HL-60 (cell line): Measurements from ENCODE around the gene CNN3.

ENCODE experiments used
- DNase-seq, 2 experiments: peaks; one replicate each; pipeline ENCODE4 v3.0.0-alpha.2; 2010 to 2020; ENCODE audit warnings: low read depth in 1 of 2, low spot score in 1 of 2
- H3K27ac ChIP-seq: fragments of 250-450 bp; sonication (Bioruptor Pico); replicated peaks from 2 replicates; pipeline ENCODE4 v1.5.1; 2020; ENCODE audit warnings: mild to moderate bottlenecking, moderate library complexity
- H3K27me3 ChIP-seq: fragments of 250-450 bp; sonication (Bioruptor Pico); 2 replicates; pipeline ENCODE4 v1.5.1; 2021; ENCODE audit warnings: mild to moderate bottlenecking, moderate library complexity; ENCODE audit not compliant: insufficient read depth, poor library complexity, severe bottlenecking
- H3K4me3 ChIP-seq: replicated peaks from 2 replicates; pipeline ENCODE4 v1.5.1; 2011; ENCODE audit warnings: mild to moderate bottlenecking, control low read depth, low read length; ENCODE audit not compliant: insufficient read depth
- GABPA ChIP-seq: IDR thresholded peaks from 2 replicates; pipeline ENCODE4 v1.6.1; 2012; ENCODE audit warnings: low read depth
- POLR2AphosphoS5 ChIP-seq: IDR thresholded peaks from 2 replicates; pipeline ENCODE4 v1.6.1; 2012; ENCODE audit warnings: low read depth
- REST ChIP-seq: IDR thresholded peaks from 2 replicates; pipeline ENCODE4 v1.6.1; 2012; ENCODE audit warnings: low read depth; ENCODE audit not compliant: insufficient replicate concordance
- SPI1 ChIP-seq: IDR thresholded peaks from 2 replicates; pipeline ENCODE4 v1.6.1; 2012; ENCODE audit warnings: low read depth, mild to moderate bottlenecking, borderline replicate concordance
- TF ChIP-seq, protein P1 (sequence below): IDR thresholded peaks from one replicate; pipeline ENCODE4 v1.5.1; 2011; ENCODE audit warnings: low read length, control low read depth, inconsistent platforms; ENCODE audit not compliant: insufficient read depth

The CNN3 gene

DNA sequence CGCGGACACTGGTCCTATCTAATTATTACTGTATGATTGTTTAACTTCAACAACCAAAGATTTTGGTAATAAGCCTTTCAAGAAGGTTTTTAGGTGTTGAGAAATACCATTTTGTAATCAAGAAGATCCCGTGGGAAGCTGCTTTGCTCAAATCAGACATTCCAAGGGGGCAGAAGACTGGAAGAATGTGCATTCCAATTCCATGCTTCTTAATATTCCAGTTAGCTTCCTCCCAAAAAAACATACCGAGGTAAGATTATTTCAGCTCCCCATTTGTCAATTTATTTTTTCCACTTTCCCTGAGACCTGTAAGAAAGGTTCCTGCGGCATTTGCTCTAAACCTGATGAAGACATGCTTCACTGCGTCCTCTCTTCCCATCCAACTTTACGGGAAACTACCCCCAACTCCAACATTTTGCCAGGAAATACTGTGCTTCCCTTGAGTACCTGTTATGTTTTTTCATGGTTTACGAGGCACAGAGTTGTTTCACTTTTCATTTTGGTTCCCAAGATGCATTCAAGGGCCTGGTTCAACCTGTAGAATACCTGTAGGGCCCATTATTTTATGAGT, 4.1 kb downstream of the CNN3 start:
- DNase-seq: no peak
- TF ChIP-seq SPI1: no peak
- no peak for TF ChIP-seq GABPA
- TF ChIP-seq REST: no peak
- TF ChIP-seq POLR2AphosphoS5: no peak
- TF ChIP-seq, protein P1, sequence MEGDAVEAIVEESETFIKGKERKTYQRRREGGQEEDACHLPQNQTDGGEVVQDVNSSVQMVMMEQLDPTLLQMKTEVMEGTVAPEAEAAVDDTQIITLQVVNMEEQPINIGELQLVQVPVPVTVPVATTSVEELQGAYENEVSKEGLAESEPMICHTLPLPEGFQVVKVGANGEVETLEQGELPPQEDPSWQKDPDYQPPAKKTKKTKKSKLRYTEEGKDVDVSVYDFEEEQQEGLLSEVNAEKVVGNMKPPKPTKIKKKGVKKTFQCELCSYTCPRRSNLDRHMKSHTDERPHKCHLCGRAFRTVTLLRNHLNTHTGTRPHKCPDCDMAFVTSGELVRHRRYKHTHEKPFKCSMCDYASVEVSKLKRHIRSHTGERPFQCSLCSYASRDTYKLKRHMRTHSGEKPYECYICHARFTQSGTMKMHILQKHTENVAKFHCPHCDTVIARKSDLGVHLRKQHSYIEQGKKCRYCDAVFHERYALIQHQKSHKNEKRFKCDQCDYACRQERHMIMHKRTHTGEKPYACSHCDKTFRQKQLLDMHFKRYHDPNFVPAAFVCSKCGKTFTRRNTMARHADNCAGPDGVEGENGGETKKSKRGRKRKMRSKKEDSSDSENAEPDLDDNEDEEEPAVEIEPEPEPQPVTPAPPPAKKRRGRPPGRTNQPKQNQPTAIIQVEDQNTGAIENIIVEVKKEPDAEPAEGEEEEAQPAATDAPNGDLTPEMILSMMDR: no peak
- H3K4me3 ChIP-seq: no peak overlapping the region
- H3K27ac ChIP-seq: no peak overlapping the region
- H3K27me3 ChIP-seq: peaks cover 44% of the 10 kb centered on the region

DNA sequence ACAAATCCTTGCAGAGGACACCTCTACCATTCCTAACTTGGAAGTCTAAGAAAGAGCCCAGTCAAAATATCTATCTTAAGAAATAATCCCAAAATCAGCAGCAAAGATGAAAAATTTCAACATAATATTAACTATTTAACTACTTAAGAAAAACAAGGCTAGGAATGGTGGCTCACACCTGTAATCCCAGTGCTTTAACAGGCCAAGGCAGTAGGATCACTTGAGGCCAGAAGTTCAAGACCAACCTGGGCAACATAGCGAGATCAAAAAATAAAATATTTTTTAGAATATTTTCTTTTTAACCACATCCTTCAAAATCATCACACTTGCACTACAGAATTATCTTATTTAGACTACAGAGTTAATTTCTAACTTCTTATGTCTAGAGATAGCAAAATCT, 4.9 kb downstream of the CNN3 start:
- TF ChIP-seq, protein P1: no peak
- TF ChIP-seq REST (no peak), SPI1 (no peak), POLR2AphosphoS5 (no peak), GABPA (no peak)
- H3K4me3 ChIP-seq: no peak overlapping the region
- peaks cover 39% of the 10 kb centered on the region for H3K27me3 ChIP-seq
- H3K27ac ChIP-seq: no peak overlapping the region
- DNase-seq: no peak

DNA sequence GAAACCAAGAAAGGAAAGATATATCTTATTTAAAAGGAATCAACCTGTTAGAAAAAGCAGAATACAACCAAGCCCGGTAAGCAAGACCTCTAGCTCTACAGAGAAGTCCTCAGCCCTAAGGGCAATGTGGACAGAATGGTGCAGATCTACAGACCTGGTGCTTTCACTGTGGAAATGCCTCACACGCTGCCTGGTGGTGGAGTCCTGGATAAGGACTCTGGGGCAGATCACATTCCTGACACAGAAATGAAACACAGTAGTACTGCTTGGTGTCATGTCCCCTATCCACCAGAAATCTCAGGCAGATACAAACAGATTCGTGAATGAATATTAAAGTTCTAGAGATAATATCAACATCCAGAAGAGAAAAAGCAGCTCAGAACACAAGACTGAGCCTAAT, 6.8 kb downstream of the CNN3 start:
- Histone ChIP-seq H3K4me3 (no peak overlapping the region), H3K27ac (no peak overlapping the region), H3K27me3 (peaks cover 21% of the 10 kb centered on the region)
- DNase-seq: no peak
- no peak for TF ChIP-seq GABPA
- no peak for TF ChIP-seq POLR2AphosphoS5
- TF ChIP-seq, protein P1: no peak
- no peak for TF ChIP-seq SPI1
- TF ChIP-seq REST: no peak
